ENCODE results near the gene CSMD2.

DNA sequence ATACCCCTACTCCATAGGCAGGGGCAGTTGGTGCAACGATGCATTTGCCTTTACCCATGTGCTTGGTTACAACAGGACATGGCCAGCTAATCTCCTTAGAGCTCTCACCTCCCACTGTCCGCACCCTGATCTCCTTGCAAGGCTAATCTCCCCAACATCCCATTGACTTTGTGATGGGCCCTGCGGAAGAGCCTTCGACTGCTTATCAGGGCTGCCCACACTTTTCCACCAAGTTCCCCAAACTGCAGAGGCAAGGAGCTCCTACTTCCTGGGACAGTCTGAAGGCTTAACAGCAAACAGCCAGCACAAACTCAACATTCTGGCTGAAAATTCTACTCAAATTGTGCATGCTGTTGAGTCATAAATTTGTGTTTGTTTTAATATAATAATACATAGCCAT is 47.6 kb upstream of the CSMD2 start:
- no peak for TF ChIP-seq EP300 (IDR thresholded peaks at IDR 0.05; ENCODE audit: low read depth)
- TF ChIP-seq CTCF (IDR thresholded peaks at IDR 0.05), result no peak
- TF ChIP-seq POLR2A (IDR thresholded peaks at IDR 0.05), result no peak

All from transverse colon (tissue), 3 donors.